Endothelial cell of umbilical vein (primary cell): ENCODE results near the gene KDM5B. TPM values are rescaled to one million over a fixed set of nuclear protein-coding genes. Genes with fewer than 3 reads are reported as not detected.
"Not testable (repeated sequence)": the region's sequence is repeated elsewhere in the genome, so short reads cannot be mapped to it uniquely, and the experiment has no call there.

ENCODE experiments used
- BruUV-seq: library from RNA; stranded (reverse); fragments of 400-500 nt; replicated peaks from 2 replicates; lab custom pipeline; 2021; lab: Mats Ljungman, UMichigan
- CTCF ChIA-PET: fragments of 300-600, 350-600 bp; sonication (Branson Sonifier 250); formaldehyde crosslinking; loops from one replicate; lab custom pipeline; 2021; ENCODE audit warnings: antibody characterized with exemption, inconsistent platforms; lab: Charles Lee
- POLR2A ChIA-PET: fragments of 300-600, 350-600 bp; sonication (Branson Sonifier 250); formaldehyde crosslinking; loops from one replicate; lab custom pipeline; 2021; ENCODE audit warnings: antibody characterized with exemption, inconsistent platforms; lab: Charles Lee
- DNase-seq: peaks from one replicate; pipeline ENCODE4 v3.0.0-alpha.2; 2011; ENCODE audit warnings: low read depth, low spot score
- FAIRE-seq: peaks from 2 replicates; lab custom pipeline; 2011; peaks lifted over from hg19 to GRCh38; lab: Jason Lieb, UNC
- H2AFZ ChIP-seq: 2 replicates; pipeline ENCODE4 v1.6.0; 2012; ENCODE audit warnings: low read depth, low read length, control low read depth, inconsistent platforms
- H3K27ac ChIP-seq: 2 replicates; pipeline ENCODE4 v1.5.1; 2011; ENCODE audit warnings: low read depth, mild to moderate bottlenecking, control low read depth, low read length, moderate library complexity; ENCODE audit not compliant: insufficient read depth
- H3K27me3 ChIP-seq, 2 experiments: 2 replicates each; pipeline versions ENCODE4 v1.6.0 to v1.6.1; 2011; ENCODE audit warnings: low read length in 2 of 2, mixed read lengths in 1 of 2; ENCODE audit not compliant: control insufficient read depth in 2 of 2, insufficient read depth in 2 of 2
- H3K36me3 ChIP-seq, 2 experiments: 2 replicates in 1 of 2; 3 replicates in 1 of 2; pipeline ENCODE4 v1.5.1; 2011; ENCODE audit warnings: low read length in 2 of 2, mild to moderate bottlenecking in 1 of 2, moderate library complexity in 1 of 2; ENCODE audit not compliant: control insufficient read depth in 2 of 2, insufficient read depth in 2 of 2; ENCODE audit errors: extremely low read depth in 1 of 2
- H3K4me1 ChIP-seq: 3 replicates; pipeline ENCODE4 v1.5.1; 2011; ENCODE audit warnings: mild to moderate bottlenecking, low read length; ENCODE audit not compliant: control insufficient read depth, insufficient read depth; ENCODE audit errors: extremely low read depth
- H3K4me2 ChIP-seq: 2 replicates; pipeline ENCODE4 v1.6.1; 2011; ENCODE audit warnings: low read length, control low read depth, mixed read lengths; ENCODE audit not compliant: insufficient read depth
- H3K4me3 ChIP-seq, 3 experiments: fragments of 200-600 bp in 1 of 3; sonication (generic), shearing (Covaris generic) in 1 of 3; replicated peaks in 1 of 3; 2 replicates each; pipeline ENCODE4 v1.5.1; 2011 to 2016; ENCODE audit warnings: control low read depth in 3 of 3, low read length in 3 of 3, mild to moderate bottlenecking in 2 of 3, inconsistent platforms in 1 of 3, low read depth in 1 of 3, moderate library complexity in 1 of 3; ENCODE audit not compliant: insufficient read depth in 1 of 3
- H3K79me2 ChIP-seq: 2 replicates; pipeline ENCODE4 v1.6.0; 2012; ENCODE audit warnings: low read length, inconsistent platforms; ENCODE audit not compliant: control insufficient read depth, insufficient read depth
- H3K9ac ChIP-seq: replicated peaks from 2 replicates; pipeline ENCODE3; 2011; ENCODE audit warnings: low read length, control low read depth; ENCODE audit not compliant: insufficient read depth; ENCODE audit errors: extremely low read depth
- H3K9me1 ChIP-seq: replicated peaks from 3 replicates; pipeline ENCODE4 v1.6.0; 2011; ENCODE audit warnings: mild to moderate bottlenecking, low read length; ENCODE audit not compliant: control insufficient read depth, insufficient read depth; ENCODE audit errors: extremely low read depth
- H3K9me3 ChIP-seq: replicated peaks from 2 replicates; pipeline ENCODE4 v1.5.1; 2012; ENCODE audit warnings: low read length, inconsistent platforms; ENCODE audit not compliant: control insufficient read depth, insufficient read depth
- H4K20me1 ChIP-seq: replicated peaks from 2 replicates; pipeline ENCODE3; 2011; ENCODE audit warnings: mild to moderate bottlenecking, low read length; ENCODE audit not compliant: control insufficient read depth, insufficient read depth; ENCODE audit errors: extremely low read depth
- EZH2 ChIP-seq: IDR thresholded peaks from 2 replicates; pipeline ENCODE4 v1.6.1; 2012; ENCODE audit warnings: borderline replicate concordance, low read depth, mild to moderate bottlenecking, moderate library complexity, low read length, inconsistent platforms; ENCODE audit not compliant: severe bottlenecking
- FOS ChIP-seq: IDR thresholded peaks from 2 replicates; pipeline ENCODE4 v1.6.1; 2011; ENCODE audit warnings: mild to moderate bottlenecking, low read length, moderate library complexity, borderline replicate concordance; ENCODE audit not compliant: insufficient read depth
- GATA2 ChIP-seq: IDR thresholded peaks from 2 replicates; pipeline ENCODE4 v1.7.0; 2011; ENCODE audit warnings: low read depth, mild to moderate bottlenecking, moderate library complexity, mixed read lengths, low read length; ENCODE audit not compliant: insufficient read length, insufficient read depth
- JUN ChIP-seq: IDR thresholded peaks from 2 replicates; pipeline ENCODE4 v1.6.1; 2011; ENCODE audit warnings: borderline replicate concordance, low read depth; ENCODE audit not compliant: insufficient read length, insufficient read depth
- MYC ChIP-seq: IDR thresholded peaks from one replicate; pipeline ENCODE4 v1.6.1; 2011; ENCODE audit warnings: mild to moderate bottlenecking, low read depth, low read length
- POLR2A ChIP-seq: IDR thresholded peaks from 2 replicates; pipeline ENCODE4 v1.6.1; 2012; ENCODE audit warnings: low read depth, mild to moderate bottlenecking, control low read depth, low read length
- POLR2AphosphoS5 ChIP-seq: IDR thresholded peaks from 2 replicates; pipeline ENCODE4 v1.6.1; 2012; ENCODE audit warnings: low read depth, mild to moderate bottlenecking, control low read depth, low read length, moderate library complexity; ENCODE audit not compliant: insufficient read depth
- dilution Hi-C: fragments of 300-500 bp; cut with MboI; formaldehyde crosslinking; loops from one replicate; pipeline ENCODE4 v1.15.0; 2019; ENCODE audit warnings: low sequenced_read_pairs; ENCODE audit not compliant: extremely low pct_ligation_motif_present
- intact Hi-C: fragments of 100-400 bp; cut with micrococcal nuclease; formaldehyde crosslinking; loops from one replicate; pipeline ENCODE4 v1.10.0; 2022
- polyA plus RNA-seq, 4 experiments: library from polyadenylated mRNA; depleted of rRNA in 3 of 4; stranded (reverse) in 3 of 4; unstranded in 1 of 4; fragments of >200 nt; gene quantifications; 2 replicates each; pipeline versions ENCODE4 v1.2.1 to v1.2.3, GENCODE V29; 2011 to 2012; ENCODE audit warnings: missing spikeins in 1 of 4
- total RNA-seq: library from RNA; stranded (reverse); gene quantifications from 2 replicates; pipeline ENCODE4 v1.2.3, GENCODE V29; 2021
- TF ChIP-seq, protein P1 (sequence below), 2 donors: IDR thresholded peaks; 1 replicate in 1 of 2; 2 replicates in 1 of 2; pipeline ENCODE4 v1.5.1; 2011; ENCODE audit warnings: low read length in 2 of 2, mild to moderate bottlenecking in 2 of 2, moderate library complexity in 2 of 2, control low read depth in 1 of 2, inconsistent platforms in 1 of 2, low read depth in 1 of 2; ENCODE audit not compliant: insufficient read depth in 1 of 2; ENCODE audit errors: extremely low read depth in 1 of 2
- TF ChIP-seq, protein P2 (sequence below): IDR thresholded peaks from 2 replicates; pipeline ENCODE4 v1.6.1; 2011; ENCODE audit not compliant: insufficient read depth, insufficient read length

The KDM5B gene
- total and polyA plus RNA-seq, 2 donors (not counting 3 experiments of a cell fraction or from before 2014, with no cell fraction given) = 25.2 to 65.5 TPM

GRCh38 chr1:202716654-202717053 is 91.6 kb downstream of the KDM5B start:
- no peak for FAIRE-seq
- no peaks in the 10 kb centered on the region for H3K9me3 ChIP-seq
- H3K79me2 ChIP-seq = no peaks in the 10 kb centered on the region
- TF ChIP-seq, protein P1, sequence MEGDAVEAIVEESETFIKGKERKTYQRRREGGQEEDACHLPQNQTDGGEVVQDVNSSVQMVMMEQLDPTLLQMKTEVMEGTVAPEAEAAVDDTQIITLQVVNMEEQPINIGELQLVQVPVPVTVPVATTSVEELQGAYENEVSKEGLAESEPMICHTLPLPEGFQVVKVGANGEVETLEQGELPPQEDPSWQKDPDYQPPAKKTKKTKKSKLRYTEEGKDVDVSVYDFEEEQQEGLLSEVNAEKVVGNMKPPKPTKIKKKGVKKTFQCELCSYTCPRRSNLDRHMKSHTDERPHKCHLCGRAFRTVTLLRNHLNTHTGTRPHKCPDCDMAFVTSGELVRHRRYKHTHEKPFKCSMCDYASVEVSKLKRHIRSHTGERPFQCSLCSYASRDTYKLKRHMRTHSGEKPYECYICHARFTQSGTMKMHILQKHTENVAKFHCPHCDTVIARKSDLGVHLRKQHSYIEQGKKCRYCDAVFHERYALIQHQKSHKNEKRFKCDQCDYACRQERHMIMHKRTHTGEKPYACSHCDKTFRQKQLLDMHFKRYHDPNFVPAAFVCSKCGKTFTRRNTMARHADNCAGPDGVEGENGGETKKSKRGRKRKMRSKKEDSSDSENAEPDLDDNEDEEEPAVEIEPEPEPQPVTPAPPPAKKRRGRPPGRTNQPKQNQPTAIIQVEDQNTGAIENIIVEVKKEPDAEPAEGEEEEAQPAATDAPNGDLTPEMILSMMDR (IDR thresholded peaks at IDR 0.05; ENCODE audit: extremely low read depth in 1 of 2, insufficient read depth in 1 of 2, low read depth in 1 of 2, low read length in 2 of 2) = no peak
- TF ChIP-seq POLR2AphosphoS5 (no peak), JUN (no peak), EZH2 (no peak), FOS (no peak), GATA2 (no peak), POLR2A (no peak), MYC (no peak)
- TF ChIP-seq, protein P2, sequence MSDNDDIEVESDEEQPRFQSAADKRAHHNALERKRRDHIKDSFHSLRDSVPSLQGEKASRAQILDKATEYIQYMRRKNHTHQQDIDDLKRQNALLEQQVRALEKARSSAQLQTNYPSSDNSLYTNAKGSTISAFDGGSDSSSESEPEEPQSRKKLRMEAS = no peak
- no peak overlapping the region for H3K27ac ChIP-seq
- ChIA-PET CTCF (interaction anchor here (1.5 to 4.7 kb wide), 3 partner anchors 215 to 528 kb away, joined by 8 to 18 read pairs (median 13); no protein-coding TSS in a partner anchor), POLR2A (no interaction called here)
- H3K4me3 ChIP-seq = no peak overlapping the region
- H3K4me2 ChIP-seq = no peak overlapping the region
- peaks cover 9 to 20% of the 10 kb centered on the region in 2 experiments for H3K27me3 ChIP-seq
- H3K9ac ChIP-seq = no peak overlapping the region
- no peak for DNase-seq
- dilution Hi-C loops (no loop called here), intact Hi-C loops (loop anchor here (5.0 kb wide), 1 partner anchor 54 kb away; no protein-coding TSS in a partner anchor)
- H3K4me1 ChIP-seq = peaks cover 13% of the 10 kb centered on the region
- no peaks in the 10 kb centered on the region for H3K9me1 ChIP-seq
- H4K20me1 ChIP-seq = no peaks in the 10 kb centered on the region
- no peak overlapping the region for H2AFZ ChIP-seq
- H3K36me3 ChIP-seq = no peaks in the 10 kb centered on the region
- no TSS peak for BruUV-seq

DNA sequence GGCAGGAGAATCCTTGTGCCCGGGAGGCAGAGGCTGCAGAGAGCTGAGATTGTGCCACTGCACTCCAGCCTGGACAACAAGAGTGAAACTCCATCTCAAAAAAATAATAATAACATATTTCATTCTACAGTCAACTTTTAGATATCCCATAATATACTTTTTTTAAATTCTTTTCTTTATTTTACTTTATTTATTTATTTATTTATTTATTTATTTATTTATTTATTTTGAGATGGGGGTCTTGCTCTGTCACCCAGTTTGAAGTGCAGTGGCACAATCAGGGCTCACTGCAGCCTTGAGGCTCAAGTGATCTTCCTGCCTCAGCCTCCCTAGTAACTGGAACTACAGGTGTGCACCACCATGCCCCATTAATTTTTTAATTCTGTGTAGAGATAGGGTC is 94.0 kb downstream of the KDM5B start:
- H3K4me3 ChIP-seq, H3K4me2 ChIP-seq, H3K27ac ChIP-seq, FAIRE-seq, POLR2A ChIA-PET, DNase-seq, H3K9ac ChIP-seq, H4K20me1 ChIP-seq, intact Hi-C loops, H3K79me2 ChIP-seq, H3K36me3 ChIP-seq, H3K9me3 ChIP-seq, H3K9me1 ChIP-seq, BruUV-seq, dilution Hi-C loops, H2AFZ ChIP-seq: not testable (repeated sequence)
- H3K27me3 ChIP-seq = peaks cover 29 to 35% of the 10 kb centered on the region in 2 experiments
- peaks cover 20% of the 10 kb centered on the region for H3K4me1 ChIP-seq
- CTCF ChIA-PET = interaction anchor here (0.9 to 4.7 kb wide), 3 partner anchors 22 to 521 kb away, joined by 3 to 18 read pairs (median 6); partner anchors contain the start of gene LGR6
